Fibroblast of peridontal ligament (primary cell): ENCODE data around the gene RAB11FIP4.

Experiments used
- DNase-seq: peaks from one replicate; pipeline ENCODE4 v3.0.0-alpha.2; 2010; ENCODE audit errors: extremely low read depth

Gene RAB11FIP4

GRCh38 chr17:31523862-31524730 is 132.6 kb downstream of the RAB11FIP4 start:
- no peak for DNase-seq

DNA sequence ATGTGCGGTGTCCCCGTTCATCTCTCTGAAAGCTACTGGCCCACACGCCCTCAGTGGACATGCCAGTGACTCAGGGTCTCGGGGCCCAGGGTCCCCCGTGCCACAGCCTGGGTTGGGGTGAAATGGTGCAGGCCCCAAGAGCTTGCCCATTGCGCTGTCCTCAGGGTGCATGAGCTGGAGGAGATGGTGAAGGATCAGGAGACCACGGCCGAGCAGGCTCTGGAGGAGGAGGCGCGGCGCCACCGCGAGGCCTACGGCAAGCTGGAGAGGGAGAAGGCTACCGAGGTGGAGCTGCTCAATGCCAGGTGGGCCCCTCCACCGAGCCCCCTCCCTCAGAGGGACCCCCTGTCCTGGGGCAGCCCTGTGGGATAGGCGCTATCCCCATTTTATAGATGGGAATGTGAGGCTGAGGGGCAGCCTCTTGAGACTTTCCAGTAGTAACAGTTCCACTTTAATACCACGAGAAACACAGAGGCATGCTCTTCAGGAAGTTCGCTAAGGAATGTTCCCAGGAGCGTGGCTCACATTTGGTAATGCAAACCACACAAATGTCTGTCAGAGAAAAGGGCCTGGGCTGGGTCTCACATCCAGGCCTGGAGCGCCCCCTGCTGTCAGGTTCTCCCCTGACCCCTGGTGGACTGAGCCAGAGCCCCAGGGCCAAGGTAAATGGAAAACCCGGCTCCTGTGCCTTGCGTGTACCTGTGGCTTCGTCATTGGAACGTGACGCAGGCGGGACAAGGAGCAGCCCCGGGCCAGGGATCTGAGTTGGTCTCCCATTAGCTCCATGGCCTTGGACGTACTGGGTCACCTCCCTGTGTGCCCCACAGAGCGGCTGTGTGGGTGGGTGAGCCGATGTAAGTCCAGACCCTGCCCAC is 133.7 kb downstream of the RAB11FIP4 start:
- peak; percentile 96 for DNase-seq

DNA sequence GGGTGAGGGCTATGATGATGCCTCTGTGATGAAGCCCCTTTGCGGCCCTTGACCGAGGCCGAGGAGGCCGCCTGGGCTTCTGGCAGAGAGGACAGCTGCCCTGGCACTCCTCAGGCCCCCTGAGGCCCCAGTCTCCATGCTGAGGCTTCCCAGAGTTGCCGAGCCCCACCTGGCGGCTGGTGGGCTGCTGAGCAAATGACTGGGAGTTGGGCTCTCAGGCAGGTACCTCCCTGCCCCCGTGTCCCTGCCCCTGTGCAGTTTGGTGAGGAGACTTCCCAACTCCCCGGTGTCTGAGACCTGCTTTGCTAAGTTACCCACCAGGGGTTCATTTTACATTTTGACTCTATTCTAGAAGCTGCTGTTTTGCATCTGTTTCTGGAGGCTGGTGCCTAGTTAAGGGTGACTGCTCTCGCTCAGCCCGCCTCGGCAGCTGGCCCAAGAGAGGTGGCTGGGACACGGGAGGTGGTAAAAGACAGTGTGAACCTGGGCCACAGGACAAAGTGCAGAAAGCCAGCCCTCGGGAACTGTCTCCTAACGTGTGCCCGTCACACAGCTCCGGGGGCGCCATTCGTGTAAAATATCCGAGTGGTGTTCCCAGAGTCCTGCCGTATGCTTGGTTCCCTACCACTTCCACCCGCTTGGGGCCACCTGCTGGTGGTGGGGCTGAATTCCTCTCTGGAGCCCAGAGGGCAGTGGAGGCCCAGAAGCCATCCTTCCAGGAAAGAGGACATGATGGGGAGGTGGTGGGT is 134.5 kb downstream of the RAB11FIP4 start:
- DNase-seq: no peak

- DNase-seq: peak; percentile 35
These were observed 136.1 kb downstream of the RAB11FIP4 start for GRCh38 chr17:31527606-31528005.

DNA sequence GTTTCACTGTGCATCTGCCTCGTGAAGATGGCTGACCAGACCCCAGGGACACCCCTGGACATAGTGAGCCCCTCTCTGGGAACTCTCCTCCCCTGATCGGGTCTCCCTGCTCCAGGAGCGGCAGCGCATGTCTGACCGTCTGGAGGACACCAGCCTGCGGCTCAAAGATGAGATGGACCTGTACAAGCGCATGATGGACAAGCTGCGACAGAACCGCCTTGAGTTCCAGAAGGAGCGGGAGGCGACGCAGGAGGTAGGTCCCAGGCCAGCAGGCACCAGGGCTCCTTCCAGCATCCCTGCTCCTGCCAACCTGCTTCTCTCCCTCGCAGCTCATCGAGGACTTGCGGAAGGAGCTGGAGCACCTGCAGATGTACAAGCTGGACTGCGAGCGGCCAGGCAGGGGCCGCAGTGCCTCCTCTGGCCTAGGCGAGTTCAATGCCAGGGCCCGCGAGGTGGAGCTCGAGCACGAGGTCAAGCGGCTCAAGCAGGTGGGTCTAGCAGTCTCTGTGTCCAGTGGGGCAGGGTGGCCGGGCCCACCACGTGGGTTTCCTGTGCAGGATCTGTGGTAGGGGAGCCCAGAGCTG is 136.9 kb downstream of the RAB11FIP4 start:
- DNase-seq: no peak

DNA sequence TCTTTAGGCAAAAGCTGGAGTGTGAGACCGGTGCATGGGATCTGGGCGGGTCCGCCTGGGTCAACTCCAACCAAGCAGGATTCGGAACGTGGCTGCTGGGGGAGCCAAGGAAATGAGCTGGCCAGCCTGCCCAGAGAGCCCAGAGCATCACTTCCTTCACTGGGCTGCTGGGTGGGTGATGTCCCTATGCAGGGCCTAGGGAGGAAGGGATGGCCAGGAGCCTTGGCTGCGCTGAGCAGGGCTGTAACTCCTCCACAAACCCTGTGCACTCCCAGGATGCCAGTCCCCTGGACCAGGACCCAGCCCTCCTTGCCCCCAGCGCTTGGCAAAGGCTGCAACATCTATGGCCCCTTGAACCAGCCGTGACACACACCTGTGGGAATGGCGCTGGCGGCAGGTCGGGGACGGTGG is 138.4 kb downstream of the RAB11FIP4 start:
- DNase-seq: no peak

- DNase-seq: no peak
These were observed 139.0 kb downstream of the RAB11FIP4 start for GRCh38 chr17:31530391-31530985.

GRCh38 chr17:31531336-31531980 is 140.0 kb downstream of the RAB11FIP4 start:
- DNase-seq: no peak

- no peak for DNase-seq
These were observed 140.6 kb downstream of the RAB11FIP4 start for GRCh38 chr17:31532081-31532480.

DNA sequence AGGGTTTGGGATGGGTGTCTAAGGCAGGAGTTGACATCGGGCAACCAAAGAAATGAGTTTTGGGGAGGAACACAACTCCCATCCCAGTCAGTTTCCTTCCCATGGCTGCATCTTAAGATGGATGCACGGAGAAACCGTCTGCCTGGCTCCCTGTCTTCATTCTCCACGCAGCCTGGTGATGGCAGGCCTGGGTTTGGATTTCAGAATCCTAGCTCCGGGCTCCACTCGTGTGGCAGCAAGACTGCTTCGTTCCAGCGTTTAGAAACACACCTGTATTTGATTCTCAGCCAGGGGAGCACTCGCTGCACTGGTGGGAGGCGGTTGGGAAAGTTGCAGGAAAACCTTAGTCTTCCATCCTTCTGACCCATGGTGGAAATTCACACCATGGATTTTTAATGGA is 141.1 kb downstream of the RAB11FIP4 start:
- DNase-seq: no peak

GRCh38 chr17:31533546-31534155 is 142.2 kb downstream of the RAB11FIP4 start:
- DNase-seq: peak; percentile 63

DNA sequence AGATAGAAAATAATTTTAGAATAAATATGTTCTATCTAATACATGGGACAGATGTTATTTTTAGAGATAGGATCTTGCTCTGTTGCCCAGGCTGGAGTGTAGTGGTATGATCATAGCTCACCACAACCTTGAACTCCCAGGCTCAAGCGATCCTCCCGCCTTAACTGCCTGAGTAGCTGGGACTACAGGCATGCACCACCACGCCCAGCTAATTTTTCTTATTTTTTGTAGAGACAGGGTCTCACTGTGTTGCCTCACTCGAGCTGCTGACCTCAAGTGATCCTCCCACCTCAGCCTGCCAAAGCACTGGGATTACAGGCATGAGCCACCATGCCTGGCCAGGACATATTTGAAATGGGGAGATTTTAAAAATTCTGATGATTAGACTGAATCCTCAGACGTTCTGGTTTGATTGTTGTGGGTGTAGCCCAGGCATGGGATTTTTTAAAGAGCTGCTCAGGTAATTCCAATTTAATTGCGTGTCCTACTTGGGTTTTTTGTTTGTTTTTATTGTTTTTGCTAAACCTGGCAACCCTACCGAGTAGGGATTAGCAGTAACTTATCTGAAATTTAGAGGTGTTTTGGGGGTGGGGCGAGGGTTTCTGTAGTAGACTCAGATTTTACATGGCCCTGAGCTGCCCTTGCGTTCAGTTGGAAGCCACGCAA is 142.9 kb downstream of the RAB11FIP4 start:
- no peak for DNase-seq

DNA sequence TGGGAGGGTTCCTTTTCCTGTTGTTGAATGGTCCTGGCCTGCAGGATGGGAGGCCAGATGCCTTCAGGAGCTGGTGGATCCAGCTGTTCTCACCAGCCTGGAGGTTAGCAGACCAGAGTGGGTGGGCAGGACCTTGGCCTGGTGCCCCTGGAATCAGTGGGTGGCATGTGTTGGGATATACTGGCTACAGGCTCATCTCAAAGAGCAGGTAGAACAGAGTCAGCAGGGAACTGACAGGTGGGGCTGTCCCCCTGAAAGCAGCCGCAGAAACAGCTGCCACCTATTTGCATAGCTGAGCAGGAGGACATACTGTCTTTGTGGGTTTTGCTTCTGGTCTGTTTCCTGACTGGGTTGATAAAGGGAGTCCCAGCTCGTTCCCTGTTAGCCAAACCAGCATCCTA is 144.1 kb downstream of the RAB11FIP4 start:
- no peak for DNase-seq

- DNase-seq: no peak
These were observed 145.0 kb downstream of the RAB11FIP4 start for GRCh38 chr17:31536451-31536850.

DNA sequence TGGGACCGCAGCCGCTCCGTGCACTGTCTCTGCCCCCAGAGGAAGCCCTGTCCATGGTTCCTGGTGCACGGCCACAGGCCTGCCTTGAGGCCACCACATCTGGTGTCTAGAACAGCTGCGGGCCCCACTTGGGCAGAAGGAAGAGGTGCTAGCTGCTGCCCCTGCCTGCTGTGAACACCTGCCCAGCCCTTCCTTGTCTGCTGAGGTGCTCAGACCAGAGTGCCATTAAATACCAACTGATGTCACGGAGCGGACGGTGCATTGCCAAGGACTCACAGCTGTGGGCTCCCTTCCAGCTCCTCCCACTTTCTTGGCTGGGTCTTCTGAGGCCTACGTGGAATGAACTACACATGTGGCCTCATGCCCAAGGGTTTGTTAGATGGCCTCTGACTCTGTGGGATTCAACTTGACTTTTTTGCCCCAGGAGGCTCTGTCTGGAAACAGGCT is 146.1 kb downstream of the RAB11FIP4 start:
- DNase-seq: peak; percentile 67

GRCh38 chr17:31538080-31538762 is 146.7 kb downstream of the RAB11FIP4 start:
- no peak for DNase-seq

DNA sequence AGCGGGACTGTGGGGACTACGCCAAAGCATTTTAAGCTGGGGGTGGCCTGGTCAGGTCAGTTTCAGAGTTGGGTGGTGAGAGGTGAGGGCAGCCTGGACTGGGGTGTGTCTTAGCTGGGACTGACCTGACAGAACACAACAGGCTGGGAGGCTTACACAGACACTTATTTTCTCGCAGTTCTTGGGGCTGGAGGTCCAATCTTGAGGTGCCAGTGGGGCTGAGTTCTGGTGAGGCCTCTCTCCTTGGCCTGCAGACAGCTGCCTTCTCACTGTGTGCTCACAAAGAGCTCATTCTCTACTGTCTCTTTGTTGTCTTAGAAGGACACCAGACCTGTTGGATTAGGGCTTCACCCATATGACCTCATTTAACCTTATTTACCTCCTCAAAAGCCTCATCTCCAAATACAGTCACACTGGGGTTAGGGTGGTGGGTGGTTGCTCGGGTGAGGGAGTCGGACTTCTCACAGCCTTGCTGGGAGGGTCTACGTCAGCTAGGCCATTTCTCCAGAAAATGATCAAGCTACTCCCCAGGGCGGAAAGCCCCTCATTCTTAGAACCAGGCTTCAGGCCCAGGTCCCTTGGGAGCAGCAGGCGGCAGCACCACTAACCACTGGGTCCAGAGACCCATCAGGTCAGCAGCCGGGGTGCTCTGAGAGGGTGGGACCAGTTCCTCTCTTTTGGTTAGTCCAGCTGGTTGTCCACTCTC is 149.3 kb downstream of the RAB11FIP4 start:
- no peak for DNase-seq

DNA sequence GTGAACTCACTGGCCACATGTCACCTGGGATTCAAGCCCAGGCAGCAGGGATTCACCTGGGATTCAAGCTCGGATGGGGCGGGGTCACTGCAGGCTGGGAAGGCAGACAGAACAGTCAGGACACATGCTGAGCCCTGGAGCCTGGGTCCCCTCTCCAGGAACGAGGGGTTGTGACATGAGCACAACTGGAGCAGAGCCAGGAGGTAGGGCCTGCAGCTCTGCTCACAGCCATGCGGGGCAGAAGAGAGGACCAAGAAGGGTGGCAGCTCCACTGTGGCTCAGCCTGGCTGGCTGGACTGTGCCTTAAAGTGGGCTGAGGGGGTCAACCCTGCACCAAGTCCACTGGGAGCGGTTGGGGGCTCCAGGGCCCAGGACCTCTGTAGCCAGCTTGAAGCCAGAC is 150.1 kb downstream of the RAB11FIP4 start:
- DNase-seq: no peak
